LNCAP (cell line): Measurements from ENCODE around the gene PIP5K1B.

ENCODE experiments used
- CTCF ChIP-seq: fragments of 450-650 bp; IDR thresholded peaks from 2 replicates; pipeline ENCODE4 v1.5.1; 2017; ENCODE audit warnings: mild to moderate bottlenecking

PIP5K1B gene

GRCh38 chr9:68730570-68731235, 25.7 kb downstream of the PIP5K1B start:
- TF ChIP-seq CTCF, result no peak

- TF ChIP-seq CTCF, result no peak
Observed at GRCh38 chr9:68731857-68732256, 26.8 kb downstream of the PIP5K1B start.

- TF ChIP-seq CTCF, result no peak
Observed at GRCh38 chr9:68732405-68733020, 27.5 kb downstream of the PIP5K1B start.

DNA sequence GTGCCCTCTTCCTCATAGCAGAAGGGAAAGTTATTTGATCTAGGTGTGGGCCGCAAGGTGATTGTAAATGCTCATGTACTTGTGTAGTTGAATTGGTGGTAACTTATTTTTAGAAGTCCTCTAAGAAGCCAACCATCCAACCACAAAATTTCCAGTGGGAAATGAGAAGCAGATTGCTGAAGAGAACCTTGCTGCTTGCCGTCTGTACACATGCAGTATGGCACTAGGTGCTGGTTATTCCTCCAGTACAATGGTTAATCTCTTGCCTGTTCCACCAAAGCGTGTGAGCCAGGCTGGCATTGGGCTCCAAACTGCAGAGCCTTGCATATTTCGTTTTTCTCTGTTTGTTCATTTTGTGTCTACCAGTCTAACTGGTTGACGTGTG, 28.0 kb downstream of the PIP5K1B start:
- TF ChIP-seq CTCF, result no peak

DNA sequence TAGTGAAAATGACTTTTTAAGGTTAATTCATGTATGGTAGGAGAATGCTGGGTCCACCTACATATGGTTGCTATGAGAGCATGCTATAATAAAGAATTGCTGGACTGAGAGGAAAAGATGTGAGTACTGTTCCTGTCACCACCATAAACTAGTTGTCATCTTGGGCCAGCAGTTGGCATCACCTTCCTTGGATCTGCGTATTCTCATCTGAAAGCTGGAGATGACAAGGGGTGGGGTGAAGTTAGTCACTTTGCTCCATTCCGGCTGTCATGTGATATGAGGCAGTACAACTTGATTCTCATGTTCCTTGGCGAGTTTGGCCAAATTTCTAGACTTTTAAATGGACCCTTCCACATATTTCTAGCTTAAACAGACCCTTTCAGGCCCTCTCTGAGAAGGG, 33.3 kb downstream of the PIP5K1B start:
- no peak for TF ChIP-seq CTCF

DNA sequence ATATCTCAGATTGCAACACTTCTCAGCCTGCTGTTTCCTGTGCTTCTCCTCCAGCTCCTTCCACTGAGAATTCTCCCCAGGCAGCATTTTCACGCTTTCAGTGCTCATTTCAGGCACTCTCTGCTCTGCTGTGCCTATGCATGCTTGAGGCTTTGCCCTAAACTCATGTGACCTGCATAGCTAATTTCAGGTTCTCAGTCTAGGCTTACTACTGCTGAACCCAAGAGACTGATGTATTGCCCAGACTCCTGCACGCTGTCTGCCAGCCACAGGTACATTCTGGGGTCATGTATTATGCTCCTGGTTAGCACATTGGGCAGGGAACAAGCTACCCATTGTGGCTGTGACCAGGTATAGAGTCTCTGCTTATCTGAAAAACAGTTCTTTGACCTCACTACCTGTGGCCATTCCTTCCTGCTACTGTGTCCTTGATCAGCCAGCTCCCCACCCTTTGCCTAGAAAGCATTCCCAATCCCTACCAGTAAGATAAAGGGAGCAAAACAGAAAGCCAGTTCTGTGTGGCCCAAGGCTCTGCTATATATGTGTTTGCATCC, 34.7 kb downstream of the PIP5K1B start:
- no peak for TF ChIP-seq CTCF

DNA sequence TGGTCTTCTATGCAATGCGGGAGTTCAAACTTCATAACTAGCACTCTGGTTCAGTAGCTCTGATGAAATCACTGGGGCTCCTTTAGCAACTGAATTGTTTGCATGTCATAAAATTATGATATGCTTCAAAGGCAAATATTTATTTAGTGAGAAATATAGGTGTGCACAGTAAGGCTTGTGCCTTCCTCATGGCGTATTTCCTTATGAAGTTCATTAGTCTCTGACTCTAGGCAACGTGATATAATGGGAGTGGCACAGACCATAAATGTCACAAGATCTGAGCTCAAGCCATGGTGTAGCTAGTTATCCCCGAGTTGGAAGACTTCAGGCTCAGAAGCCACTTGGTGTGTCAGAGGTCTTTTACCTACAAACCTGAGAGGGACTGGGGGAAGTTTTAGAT, 35.5 kb downstream of the PIP5K1B start:
- TF ChIP-seq CTCF, result no peak
